Testis (tissue), 2 donors: ENCODE results near the gene CYB5A.

Experiments
- POLR2A ChIP-seq: fragments of 450-650 bp; IDR thresholded peaks from one replicate; pipeline ENCODE4 v1.6.1; 2017; ENCODE audit warnings: antibody characterized with exemption, mild to moderate bottlenecking, moderate library complexity
- TF ChIP-seq, protein P1 (sequence below), 3 experiments: fragments of 450-650 bp in 2 of 3; fragments of 200-600 bp in 1 of 3; sonication (generic) in 1 of 3; IDR thresholded peaks; one replicate each; pipeline ENCODE4 v1.5.1; 2016 to 2019; ENCODE audit warnings: antibody characterized with exemption in 3 of 3, mild to moderate bottlenecking in 2 of 3, moderate library complexity in 1 of 3

DNA sequence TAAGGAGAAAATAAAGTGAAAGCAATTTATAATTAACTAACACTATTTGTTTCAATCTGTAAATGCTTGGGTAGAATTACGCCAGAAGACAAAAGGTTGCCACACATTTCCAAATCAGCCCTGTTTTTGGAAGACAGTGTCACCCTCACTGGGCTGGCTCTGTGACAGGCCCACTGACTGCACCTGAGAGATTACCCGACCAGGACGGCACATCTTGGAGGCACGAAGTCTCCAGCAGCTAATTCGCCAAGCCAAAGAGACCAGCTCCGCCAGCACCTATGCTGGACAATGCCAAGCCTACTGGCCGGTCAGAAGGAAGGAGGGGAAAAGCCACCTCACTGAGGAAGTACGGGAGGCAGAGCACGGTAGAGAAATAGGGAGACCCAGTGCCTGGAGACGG is 61.9 kb downstream of the CYB5A start:
- TF ChIP-seq, protein P1, sequence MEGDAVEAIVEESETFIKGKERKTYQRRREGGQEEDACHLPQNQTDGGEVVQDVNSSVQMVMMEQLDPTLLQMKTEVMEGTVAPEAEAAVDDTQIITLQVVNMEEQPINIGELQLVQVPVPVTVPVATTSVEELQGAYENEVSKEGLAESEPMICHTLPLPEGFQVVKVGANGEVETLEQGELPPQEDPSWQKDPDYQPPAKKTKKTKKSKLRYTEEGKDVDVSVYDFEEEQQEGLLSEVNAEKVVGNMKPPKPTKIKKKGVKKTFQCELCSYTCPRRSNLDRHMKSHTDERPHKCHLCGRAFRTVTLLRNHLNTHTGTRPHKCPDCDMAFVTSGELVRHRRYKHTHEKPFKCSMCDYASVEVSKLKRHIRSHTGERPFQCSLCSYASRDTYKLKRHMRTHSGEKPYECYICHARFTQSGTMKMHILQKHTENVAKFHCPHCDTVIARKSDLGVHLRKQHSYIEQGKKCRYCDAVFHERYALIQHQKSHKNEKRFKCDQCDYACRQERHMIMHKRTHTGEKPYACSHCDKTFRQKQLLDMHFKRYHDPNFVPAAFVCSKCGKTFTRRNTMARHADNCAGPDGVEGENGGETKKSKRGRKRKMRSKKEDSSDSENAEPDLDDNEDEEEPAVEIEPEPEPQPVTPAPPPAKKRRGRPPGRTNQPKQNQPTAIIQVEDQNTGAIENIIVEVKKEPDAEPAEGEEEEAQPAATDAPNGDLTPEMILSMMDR (IDR thresholded peaks at IDR 0.05): no peak
- TF ChIP-seq POLR2A: no peak
